Retinal pigment epithelial cell (primary cell): ENCODE results near the gene ZNF784.

Source experiments
- DNase-seq: peaks from one replicate; pipeline ENCODE4 v3.0.0-alpha.2; 2010; ENCODE audit warnings: low read depth
- H3K4me3 ChIP-seq: 2 replicates; pipeline ENCODE4 v1.5.1; 2011; ENCODE audit warnings: mild to moderate bottlenecking, low read length, control low read depth, moderate library complexity
- CTCF ChIP-seq: conservative IDR thresholded peaks from 2 replicates; pipeline ENCODE4 v1.5.1; 2011; ENCODE audit warnings: low read depth, low read length, control low read depth, inconsistent platforms

ZNF784 gene

GRCh38 chr19:55669418-55670279, 45.3 kb upstream of the ZNF784 start:
- DNase-seq: no peak
- H3K4me3 ChIP-seq: no peak overlapping the region
- TF ChIP-seq CTCF: no peak

- no peak for DNase-seq
- no peak overlapping the region for H3K4me3 ChIP-seq
- TF ChIP-seq CTCF: no peak
Observed at GRCh38 chr19:55668603-55669348, 44.4 kb upstream of the ZNF784 start.

GRCh38 chr19:55667958-55668357, 43.6 kb upstream of the ZNF784 start:
- no peak for DNase-seq
- no peak for TF ChIP-seq CTCF
- H3K4me3 ChIP-seq: no peak overlapping the region

- no peak for DNase-seq
- TF ChIP-seq CTCF: no peak
- no peak overlapping the region for H3K4me3 ChIP-seq
Observed at GRCh38 chr19:55667511-55667910, 43.1 kb upstream of the ZNF784 start.

GRCh38 chr19:55667006-55667381, 42.6 kb upstream of the ZNF784 start:
- DNase-seq: no peak
- TF ChIP-seq CTCF: no peak
- H3K4me3 ChIP-seq: no peak overlapping the region

- no peak overlapping the region for H3K4me3 ChIP-seq
- TF ChIP-seq CTCF: no peak
- no peak for DNase-seq
Observed at GRCh38 chr19:55666343-55667005, 42.1 kb upstream of the ZNF784 start.
